Measurements from ENCODE around the gene RANBP9. TPM values are rescaled to one million over a fixed set of nuclear protein-coding genes. Genes with fewer than 3 reads are reported as not detected.

RANBP9 gene
- total RNA-seq, 1 donor from 2014 or later = 33.2 TPM

GRCh38 chr6:13689511-13690256 is 22.0 kb downstream of the RANBP9 start:
- H3K36me3 ChIP-seq = no peaks in the 10 kb centered on the region
- no peak overlapping the region for H3K27ac ChIP-seq (replicated peaks)
- no peak for TF ChIP-seq CTCF (IDR thresholded peaks at IDR 0.05; ENCODE audit: borderline replicate concordance)
- DNase-seq = no peak
- no peaks in the 10 kb centered on the region for H3K27me3 ChIP-seq (ENCODE audit: low read depth)
- no peak overlapping the region for H3K4me3 ChIP-seq
- H3K9me3 ChIP-seq (replicated peaks) = no peaks in the 10 kb centered on the region
- H3K4me1 ChIP-seq = peaks cover 45% of the 10 kb centered on the region
- intact Hi-C loops (cut with micrococcal nuclease) = no loop called here

GRCh38 chr6:13688692-13689196 is 22.9 kb downstream of the RANBP9 start:
- DNase-seq = no peak
- H3K4me3 ChIP-seq = no peak overlapping the region
- no peak overlapping the region for H3K27ac ChIP-seq (replicated peaks)
- H3K27me3 ChIP-seq (ENCODE audit: low read depth) = no peaks in the 10 kb centered on the region
- H3K9me3 ChIP-seq (replicated peaks) = no peaks in the 10 kb centered on the region
- intact Hi-C loops (cut with micrococcal nuclease) = no loop called here
- H3K36me3 ChIP-seq = no peaks in the 10 kb centered on the region
- H3K4me1 ChIP-seq = peaks cover 44% of the 10 kb centered on the region
- no peak for TF ChIP-seq CTCF (IDR thresholded peaks at IDR 0.05; ENCODE audit: borderline replicate concordance)

DNA sequence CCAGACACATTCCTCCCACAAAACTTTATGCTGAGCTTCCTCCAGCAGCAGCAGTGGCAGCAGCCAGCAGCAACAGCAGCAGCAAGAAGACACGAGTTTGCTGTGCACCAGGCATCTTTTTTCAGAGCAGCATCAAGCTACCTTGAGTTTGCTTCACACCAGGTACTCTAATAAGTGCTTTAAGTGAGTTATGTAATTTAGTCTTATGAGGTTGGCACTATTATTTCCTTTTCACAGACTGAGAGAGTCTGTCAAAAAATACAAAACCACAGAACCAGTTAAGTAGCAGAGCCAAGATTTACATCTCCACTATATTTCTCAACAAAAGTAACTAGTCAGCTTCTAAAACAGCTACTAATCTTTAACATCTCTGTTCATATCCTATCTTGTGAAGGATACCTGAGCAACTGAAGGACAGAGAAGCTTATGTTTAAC is 23.7 kb downstream of the RANBP9 start:
- Histone ChIP-seq H3K9me3 (replicated peaks) (no peaks in the 10 kb centered on the region), H3K27ac (replicated peaks) (no peak overlapping the region), H3K36me3 (no peaks in the 10 kb centered on the region), H3K4me1 (peaks cover 44% of the 10 kb centered on the region), H3K4me3 (no peak overlapping the region), H3K27me3 (ENCODE audit: low read depth) (no peaks in the 10 kb centered on the region)
- TF ChIP-seq CTCF (IDR thresholded peaks at IDR 0.05; ENCODE audit: borderline replicate concordance) = no peak
- intact Hi-C loops (cut with micrococcal nuclease) = no loop called here
- DNase-seq = no peak

DNA sequence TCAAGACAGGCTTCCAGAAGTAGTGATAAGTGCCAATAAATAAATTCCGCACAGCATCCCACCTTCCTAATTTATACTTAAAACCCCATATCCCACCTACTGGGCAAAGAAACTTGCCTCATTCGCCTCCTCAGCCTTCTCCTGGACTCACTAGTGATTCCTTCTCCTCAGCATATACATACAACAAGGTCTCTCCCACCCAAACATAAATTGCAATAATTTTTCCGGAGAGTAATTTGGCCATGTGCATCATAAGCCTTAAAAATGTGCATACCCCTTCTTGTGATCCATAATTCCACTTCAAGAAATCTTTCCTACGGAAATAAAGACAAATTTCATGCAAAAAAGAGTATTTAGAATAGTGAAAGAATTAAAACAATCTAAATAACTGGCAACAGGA is 26.8 kb downstream of the RANBP9 start:
- Histone ChIP-seq H3K36me3 (no peaks in the 10 kb centered on the region), H3K27me3 (ENCODE audit: low read depth) (no peaks in the 10 kb centered on the region), H3K9me3 (replicated peaks) (no peaks in the 10 kb centered on the region), H3K27ac (replicated peaks) (no peak overlapping the region), H3K4me1 (peaks cover 39% of the 10 kb centered on the region), H3K4me3 (no peak overlapping the region)
- TF ChIP-seq CTCF (IDR thresholded peaks at IDR 0.05; ENCODE audit: borderline replicate concordance) = no peak
- intact Hi-C loops (cut with micrococcal nuclease) = no loop called here
- DNase-seq = no peak

DNA sequence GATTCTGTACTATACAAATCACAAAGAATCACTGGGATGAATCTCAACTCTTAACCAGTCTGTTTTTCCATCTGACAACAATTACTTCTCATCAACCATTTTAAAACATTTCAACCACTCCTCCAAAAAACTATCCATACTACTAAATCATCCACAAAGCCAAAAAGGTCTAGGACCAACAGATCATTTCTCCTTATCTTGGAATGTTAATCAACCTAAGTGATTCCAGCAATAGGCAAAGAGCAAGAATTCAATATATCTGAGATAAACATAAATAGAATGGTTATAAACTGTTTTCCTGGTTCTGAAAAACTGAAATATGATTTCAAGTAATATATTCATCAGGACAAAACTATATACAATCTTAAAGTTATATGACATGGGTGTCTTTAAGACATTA is 28.6 kb downstream of the RANBP9 start:
- Histone ChIP-seq H3K27me3 (ENCODE audit: low read depth) (no peaks in the 10 kb centered on the region), H3K4me3 (no peak overlapping the region), H3K27ac (replicated peaks) (no peak overlapping the region), H3K4me1 (peaks cover 46% of the 10 kb centered on the region), H3K36me3 (no peaks in the 10 kb centered on the region), H3K9me3 (replicated peaks) (no peaks in the 10 kb centered on the region)
- no peak for DNase-seq
- intact Hi-C loops (cut with micrococcal nuclease) = no loop called here
- TF ChIP-seq CTCF (IDR thresholded peaks at IDR 0.05; ENCODE audit: borderline replicate concordance) = no peak
